HG02759 (cell line): ENCODE measurements around the gene ALOX15B.

ENCODE experiments used
- ATAC-seq: cut with Tn5 transposase; IDR thresholded peaks from one replicate; pipeline ENCODE4 v1.9.1; 2021; ENCODE audit warnings: mild to moderate bottlenecking, moderate library complexity; ENCODE audit not compliant: unreplicated experiment

Gene ALOX15B

GRCh38 chr17:8032442-8032841 is 6.4 kb upstream of the ALOX15B start:
- no peak for ATAC-seq

- ATAC-seq = no peak
Observed at GRCh38 chr17:8039611-8040168, 831 bp downstream of the ALOX15B start.

GRCh38 chr17:8041249-8041928 is 2.5 kb downstream of the ALOX15B start:
- ATAC-seq = no peak

- no peak for ATAC-seq
Observed at GRCh38 chr17:8041979-8042378, 3.1 kb downstream of the ALOX15B start.

GRCh38 chr17:8044819-8045810 is 6.3 kb downstream of the ALOX15B start:
- ATAC-seq = no peak

- ATAC-seq = no peak
Observed at GRCh38 chr17:8046306-8046928, 7.6 kb downstream of the ALOX15B start.

- no peak for ATAC-seq
Observed at GRCh38 chr17:8046929-8047768, 8.3 kb downstream of the ALOX15B start.

GRCh38 chr17:8047769-8048110 is 8.9 kb downstream of the ALOX15B start:
- no peak for ATAC-seq

- ATAC-seq = no peak
Observed at GRCh38 chr17:8048236-8048635, 9.4 kb downstream of the ALOX15B start.

GRCh38 chr17:8048736-8049135 is 9.9 kb downstream of the ALOX15B start:
- ATAC-seq = no peak

- no peak for ATAC-seq
Observed at GRCh38 chr17:8051831-8052230, 13.0 kb downstream of the ALOX15B start.

- no peak for ATAC-seq
Observed at GRCh38 chr17:8052256-8053252, 13.7 kb downstream of the ALOX15B start.

GRCh38 chr17:8053600-8053999 is 14.7 kb downstream of the ALOX15B start:
- ATAC-seq = no peak

GRCh38 chr17:8055851-8056231 is 17.0 kb downstream of the ALOX15B start:
- no peak for ATAC-seq

- ATAC-seq = no peak
Observed at GRCh38 chr17:8056232-8056975, 17.5 kb downstream of the ALOX15B start.

- ATAC-seq = no peak
Observed at GRCh38 chr17:8056976-8057625, 18.2 kb downstream of the ALOX15B start.

GRCh38 chr17:8057691-8058114 is 18.8 kb downstream of the ALOX15B start:
- no peak for ATAC-seq

GRCh38 chr17:8059131-8059530 is 20.3 kb downstream of the ALOX15B start:
- no peak for ATAC-seq
